ENCODE measurements around the gene VIPR2. TPM values are rescaled to one million over a fixed set of nuclear protein-coding genes. Genes with fewer than 3 reads are reported as not detected.

VIPR2 gene
- total and polyA plus RNA-seq, 2 experiments from 2014 or later = 1.3 to 2.7 TPM

DNA sequence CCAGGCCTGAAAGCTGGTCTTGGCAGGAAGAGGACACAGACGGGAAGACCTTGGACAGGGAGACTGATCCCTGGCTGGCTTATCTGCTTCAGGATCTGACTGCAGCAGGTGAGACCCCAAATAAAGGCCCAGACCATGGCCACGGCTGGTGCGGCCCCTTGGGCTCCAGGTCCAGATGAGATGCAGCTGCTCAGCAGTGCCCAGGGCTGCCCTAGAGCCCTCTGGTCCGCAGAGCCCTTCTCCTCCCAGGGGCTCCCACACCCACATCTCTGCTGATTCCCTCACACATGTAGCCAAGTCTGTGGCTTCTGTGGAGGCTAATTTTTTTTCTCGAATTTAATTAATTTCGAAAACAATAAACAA, 46.3 kb downstream of the VIPR2 start:
- H3K36me3 ChIP-seq (ENCODE audit: insufficient read depth) = no peaks in the 10 kb centered on the region
- no peaks in the 10 kb centered on the region for H3K27me3 ChIP-seq (ENCODE audit: insufficient read depth)
- no peak for DNase-seq (ENCODE audit: low spot score)
- no peak overlapping the region for H2AFZ ChIP-seq
- H3K27ac Mint-ChIP-seq = no peak overlapping the region
- H3K27ac ChIP-seq (ENCODE audit: low read depth) = no peak overlapping the region
- no peaks in the 10 kb centered on the region for H3F3A ChIP-seq (replicated peaks; ENCODE audit: low read depth)
- H3K4me2 ChIP-seq = no peak overlapping the region
- H3K79me2 ChIP-seq (replicated peaks; ENCODE audit: insufficient read depth) = no peaks in the 10 kb centered on the region
- H3K4me3 ChIP-seq = no peak overlapping the region
- H3K9me3 Mint-ChIP-seq = peaks cover 79% of the 10 kb centered on the region
- H3K36me3 Mint-ChIP-seq (ENCODE audit: low read depth) = peaks cover 32% of the 10 kb centered on the region
- no peaks in the 10 kb centered on the region; the same call in 2 of the 3 replicates for H3K4me1 Mint-ChIP-seq
- H3K4me3 Mint-ChIP-seq = no peak overlapping the region
- ATAC-seq = no peak
- H3K27me3 Mint-ChIP-seq (ENCODE audit: insufficient read depth, low read depth, poor library complexity) = peaks cover 17% of the 10 kb centered on the region
- TF ChIP-seq EZH2phosphoT487 (IDR thresholded peaks at IDR 0.05; ENCODE audit: unreplicated experiment) = no peak
- no peak for TF ChIP-seq POLR2AphosphoS5 (IDR thresholded peaks at IDR 0.05; ENCODE audit: low read depth)
- TF ChIP-seq, protein P1, sequence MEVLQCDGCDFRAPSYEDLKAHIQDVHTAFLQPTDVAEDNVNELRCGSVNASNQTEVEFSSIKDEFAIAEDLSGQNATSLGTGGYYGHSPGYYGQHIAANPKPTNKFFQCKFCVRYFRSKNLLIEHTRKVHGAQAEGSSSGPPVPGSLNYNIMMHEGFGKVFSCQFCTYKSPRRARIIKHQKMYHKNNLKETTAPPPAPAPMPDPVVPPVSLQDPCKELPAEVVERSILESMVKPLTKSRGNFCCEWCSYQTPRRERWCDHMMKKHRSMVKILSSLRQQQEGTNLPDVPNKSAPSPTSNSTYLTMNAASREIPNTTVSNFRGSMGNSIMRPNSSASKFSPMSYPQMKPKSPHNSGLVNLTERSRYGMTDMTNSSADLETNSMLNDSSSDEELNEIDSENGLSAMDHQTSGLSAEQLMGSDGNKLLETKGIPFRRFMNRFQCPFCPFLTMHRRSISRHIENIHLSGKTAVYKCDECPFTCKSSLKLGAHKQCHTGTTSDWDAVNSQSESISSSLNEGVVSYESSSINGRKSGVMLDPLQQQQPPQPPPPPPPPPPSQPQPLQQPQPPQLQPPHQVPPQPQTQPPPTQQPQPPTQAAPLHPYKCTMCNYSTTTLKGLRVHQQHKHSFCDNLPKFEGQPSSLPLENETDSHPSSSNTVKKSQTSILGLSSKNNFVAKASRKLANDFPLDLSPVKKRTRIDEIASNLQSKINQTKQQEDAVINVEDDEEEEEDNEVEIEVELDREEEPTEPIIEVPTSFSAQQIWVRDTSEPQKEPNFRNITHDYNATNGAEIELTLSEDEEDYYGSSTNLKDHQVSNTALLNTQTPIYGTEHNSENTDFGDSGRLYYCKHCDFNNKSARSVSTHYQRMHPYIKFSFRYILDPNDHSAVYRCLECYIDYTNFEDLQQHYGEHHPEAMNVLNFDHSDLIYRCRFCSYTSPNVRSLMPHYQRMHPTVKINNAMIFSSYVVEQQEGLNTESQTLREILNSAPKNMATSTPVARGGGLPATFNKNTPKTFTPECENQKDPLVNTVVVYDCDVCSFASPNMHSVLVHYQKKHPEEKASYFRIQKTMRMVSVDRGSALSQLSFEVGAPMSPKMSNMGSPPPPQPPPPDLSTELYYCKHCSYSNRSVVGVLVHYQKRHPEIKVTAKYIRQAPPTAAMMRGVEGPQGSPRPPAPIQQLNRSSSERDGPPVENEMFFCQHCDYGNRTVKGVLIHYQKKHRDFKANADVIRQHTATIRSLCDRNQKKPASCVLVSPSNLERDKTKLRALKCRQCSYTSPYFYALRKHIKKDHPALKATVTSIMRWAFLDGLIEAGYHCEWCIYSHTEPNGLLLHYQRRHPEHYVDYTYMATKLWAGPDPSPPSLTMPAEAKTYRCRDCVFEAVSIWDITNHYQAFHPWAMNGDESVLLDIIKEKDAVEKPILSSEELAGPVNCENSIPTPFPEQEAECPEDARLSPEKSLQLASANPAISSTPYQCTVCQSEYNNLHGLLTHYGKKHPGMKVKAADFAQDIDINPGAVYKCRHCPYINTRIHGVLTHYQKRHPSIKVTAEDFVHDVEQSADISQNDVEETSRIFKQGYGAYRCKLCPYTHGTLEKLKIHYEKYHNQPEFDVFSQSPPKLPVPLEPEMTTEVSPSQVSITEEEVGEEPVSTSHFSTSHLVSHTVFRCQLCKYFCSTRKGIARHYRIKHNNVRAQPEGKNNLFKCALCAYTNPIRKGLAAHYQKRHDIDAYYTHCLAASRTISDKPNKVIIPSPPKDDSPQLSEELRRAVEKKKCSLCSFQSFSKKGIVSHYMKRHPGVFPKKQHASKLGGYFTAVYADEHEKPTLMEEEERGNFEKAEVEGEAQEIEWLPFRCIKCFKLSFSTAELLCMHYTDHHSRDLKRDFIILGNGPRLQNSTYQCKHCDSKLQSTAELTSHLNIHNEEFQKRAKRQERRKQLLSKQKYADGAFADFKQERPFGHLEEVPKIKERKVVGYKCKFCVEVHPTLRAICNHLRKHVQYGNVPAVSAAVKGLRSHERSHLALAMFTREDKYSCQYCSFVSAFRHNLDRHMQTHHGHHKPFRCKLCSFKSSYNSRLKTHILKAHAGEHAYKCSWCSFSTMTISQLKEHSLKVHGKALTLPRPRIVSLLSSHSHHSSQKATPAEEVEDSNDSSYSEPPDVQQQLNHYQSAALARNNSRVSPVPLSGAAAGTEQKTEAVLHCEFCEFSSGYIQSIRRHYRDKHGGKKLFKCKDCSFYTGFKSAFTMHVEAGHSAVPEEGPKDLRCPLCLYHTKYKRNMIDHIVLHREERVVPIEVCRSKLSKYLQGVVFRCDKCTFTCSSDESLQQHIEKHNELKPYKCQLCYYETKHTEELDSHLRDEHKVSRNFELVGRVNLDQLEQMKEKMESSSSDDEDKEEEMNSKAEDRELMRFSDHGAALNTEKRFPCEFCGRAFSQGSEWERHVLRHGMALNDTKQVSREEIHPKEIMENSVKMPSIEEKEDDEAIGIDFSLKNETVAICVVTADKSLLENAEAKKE (CRISPR knock-in tag; IDR thresholded peaks at IDR 0.05) = no peak
- TF ChIP-seq, protein P2, sequence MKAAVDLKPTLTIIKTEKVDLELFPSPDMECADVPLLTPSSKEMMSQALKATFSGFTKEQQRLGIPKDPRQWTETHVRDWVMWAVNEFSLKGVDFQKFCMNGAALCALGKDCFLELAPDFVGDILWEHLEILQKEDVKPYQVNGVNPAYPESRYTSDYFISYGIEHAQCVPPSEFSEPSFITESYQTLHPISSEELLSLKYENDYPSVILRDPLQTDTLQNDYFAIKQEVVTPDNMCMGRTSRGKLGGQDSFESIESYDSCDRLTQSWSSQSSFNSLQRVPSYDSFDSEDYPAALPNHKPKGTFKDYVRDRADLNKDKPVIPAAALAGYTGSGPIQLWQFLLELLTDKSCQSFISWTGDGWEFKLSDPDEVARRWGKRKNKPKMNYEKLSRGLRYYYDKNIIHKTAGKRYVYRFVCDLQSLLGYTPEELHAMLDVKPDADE (IDR thresholded peaks at IDR 0.05) = no peak
- H3K4me1 ChIP-seq (ENCODE audit: insufficient read depth) = no peaks in the 10 kb centered on the region
- no peaks in the 10 kb centered on the region for H3K9me2 ChIP-seq (ENCODE audit: insufficient read depth)
- no peaks in the 10 kb centered on the region for H4K20me1 ChIP-seq (replicated peaks; ENCODE audit: insufficient read depth)

Measured in GM23338 (cell line).